Stimulated activated CD4-positive, alpha-beta T cell treated with anti-CD3 and anti-CD28 coated beads, Interleukin-12 subunit alpha, Interleukin-12 subunit beta, amount 100 ng/mL, for 24 hours (primary cell): ENCODE measurements around the gene NHLRC2.
A peak's percentile ranks its signal among the peaks of the same experiment; 100 is the strongest.
"Not testable (repeated sequence)": the region's sequence is repeated elsewhere in the genome, so short reads cannot be mapped to it uniquely, and the experiment has no call there.

Experiments used
- DNase-seq, 2 experiments: peaks; one replicate each; pipeline ENCODE4 v3.0.0-alpha.2; 2020; ENCODE audit warnings: low read depth in 2 of 2

The NHLRC2 gene

GRCh38 chr10:113939212-113939860 is 84.9 kb downstream of the NHLRC2 start:
- no peak for DNase-seq

- DNase-seq: no peak
Measured at GRCh38 chr10:113941140-113941539, 86.7 kb downstream of the NHLRC2 start.

GRCh38 chr10:113943196-113943595 is 88.7 kb downstream of the NHLRC2 start:
- not testable (repeated sequence) for DNase-seq

- DNase-seq: no peak
Measured at GRCh38 chr10:113945075-113945686, 90.7 kb downstream of the NHLRC2 start.

GRCh38 chr10:113945687-113946085 is 91.2 kb downstream of the NHLRC2 start:
- no peak for DNase-seq

- DNase-seq: no peak
Measured at GRCh38 chr10:113947184-113948041, 93.0 kb downstream of the NHLRC2 start.

- no peak for DNase-seq
Measured at GRCh38 chr10:113948048-113948447, 93.6 kb downstream of the NHLRC2 start.

- DNase-seq: no peak
Measured at GRCh38 chr10:113950268-113950667, 95.8 kb downstream of the NHLRC2 start.

- no peak for DNase-seq
Measured at GRCh38 chr10:113953505-113954272, 99.2 kb downstream of the NHLRC2 start.

- no peak for DNase-seq
Measured at GRCh38 chr10:113954409-113954808, 99.9 kb downstream of the NHLRC2 start.

- DNase-seq: no peak
Measured at GRCh38 chr10:113957013-113957412, 102.6 kb downstream of the NHLRC2 start.

GRCh38 chr10:113958631-113959382 is 104.3 kb downstream of the NHLRC2 start:
- no peak for DNase-seq

GRCh38 chr10:113959383-113959760 is 104.9 kb downstream of the NHLRC2 start:
- DNase-seq: no peak

- DNase-seq: no peak
Measured at GRCh38 chr10:113960617-113961181, 106.2 kb downstream of the NHLRC2 start.

GRCh38 chr10:113961182-113962031 is 106.9 kb downstream of the NHLRC2 start:
- peak in 1 of 2 experiments; percentile 19 for DNase-seq

- no peak for DNase-seq
Measured at GRCh38 chr10:113965077-113965476, 110.6 kb downstream of the NHLRC2 start.

- no peak for DNase-seq
Measured at GRCh38 chr10:113965683-113966082, 111.2 kb downstream of the NHLRC2 start.
